Epithelial cell of proximal tubule (primary cell): ENCODE results near the gene PAX3. TPM values are rescaled to one million over a fixed set of nuclear protein-coding genes. Genes with fewer than 3 reads are reported as not detected.

Experiments
- DNase-seq: peaks from one replicate; pipeline ENCODE4 v3.0.0-alpha.2; 2011; ENCODE audit warnings: low read depth
- H3K4me3 ChIP-seq: 2 replicates; pipeline ENCODE4 v1.5.1; 2011; ENCODE audit warnings: low read depth, mild to moderate bottlenecking, low read length
- total RNA-seq: library from RNA; depleted of rRNA; stranded (reverse); fragments of >200 nt; gene quantifications from 2 replicates; pipeline ENCODE4 v1.2.3, GENCODE V29; 2015
- TF ChIP-seq, protein P1 (sequence below): conservative IDR thresholded peaks from 2 replicates; pipeline ENCODE4 v1.5.1; 2012; ENCODE audit warnings: low read depth, mild to moderate bottlenecking, low read length

Gene PAX3
- total RNA-seq, 1 donor from 2014 or later, result not detected

DNA sequence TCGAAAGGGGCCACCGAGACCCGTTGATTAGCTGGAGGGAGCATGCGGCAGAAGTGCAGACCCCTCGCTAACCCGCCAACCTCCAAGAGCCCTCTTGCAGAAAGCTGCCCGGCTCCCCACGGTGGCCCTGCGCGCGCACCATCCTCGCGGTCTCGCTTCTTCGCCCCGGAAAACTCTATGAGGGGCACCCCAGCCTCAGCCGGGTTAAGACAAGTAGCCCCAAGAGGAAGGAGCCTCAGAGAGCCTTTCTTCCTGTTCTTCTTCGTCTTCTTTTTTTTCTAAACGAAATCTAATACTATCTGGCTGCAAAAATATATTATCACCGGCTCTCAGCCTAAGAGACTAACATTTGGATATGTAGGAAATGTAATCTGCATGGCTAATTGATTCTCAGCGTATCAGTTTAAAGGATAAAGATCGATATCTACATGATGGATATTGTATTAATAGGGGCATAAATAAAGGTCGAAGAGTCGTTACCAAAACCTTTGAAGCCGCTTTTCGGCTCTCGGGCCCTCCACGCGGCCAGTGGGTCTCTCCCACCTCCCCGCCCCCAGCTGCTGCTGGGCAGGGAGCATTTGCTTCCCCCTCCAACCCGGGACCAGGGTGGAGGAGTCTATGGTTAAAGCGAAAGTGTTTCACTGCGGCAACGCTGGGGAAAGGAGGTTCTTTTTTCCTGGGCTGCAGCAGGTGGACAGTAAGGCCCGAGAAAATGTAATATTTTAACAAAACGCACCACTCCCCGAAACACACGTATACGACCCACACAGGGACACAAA, 6.1 kb upstream of the PAX3 start:
- peak overlapping the region; percentile 19 for H3K4me3 ChIP-seq
- no peak for DNase-seq
- TF ChIP-seq, protein P1, sequence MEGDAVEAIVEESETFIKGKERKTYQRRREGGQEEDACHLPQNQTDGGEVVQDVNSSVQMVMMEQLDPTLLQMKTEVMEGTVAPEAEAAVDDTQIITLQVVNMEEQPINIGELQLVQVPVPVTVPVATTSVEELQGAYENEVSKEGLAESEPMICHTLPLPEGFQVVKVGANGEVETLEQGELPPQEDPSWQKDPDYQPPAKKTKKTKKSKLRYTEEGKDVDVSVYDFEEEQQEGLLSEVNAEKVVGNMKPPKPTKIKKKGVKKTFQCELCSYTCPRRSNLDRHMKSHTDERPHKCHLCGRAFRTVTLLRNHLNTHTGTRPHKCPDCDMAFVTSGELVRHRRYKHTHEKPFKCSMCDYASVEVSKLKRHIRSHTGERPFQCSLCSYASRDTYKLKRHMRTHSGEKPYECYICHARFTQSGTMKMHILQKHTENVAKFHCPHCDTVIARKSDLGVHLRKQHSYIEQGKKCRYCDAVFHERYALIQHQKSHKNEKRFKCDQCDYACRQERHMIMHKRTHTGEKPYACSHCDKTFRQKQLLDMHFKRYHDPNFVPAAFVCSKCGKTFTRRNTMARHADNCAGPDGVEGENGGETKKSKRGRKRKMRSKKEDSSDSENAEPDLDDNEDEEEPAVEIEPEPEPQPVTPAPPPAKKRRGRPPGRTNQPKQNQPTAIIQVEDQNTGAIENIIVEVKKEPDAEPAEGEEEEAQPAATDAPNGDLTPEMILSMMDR, result no peak

DNA sequence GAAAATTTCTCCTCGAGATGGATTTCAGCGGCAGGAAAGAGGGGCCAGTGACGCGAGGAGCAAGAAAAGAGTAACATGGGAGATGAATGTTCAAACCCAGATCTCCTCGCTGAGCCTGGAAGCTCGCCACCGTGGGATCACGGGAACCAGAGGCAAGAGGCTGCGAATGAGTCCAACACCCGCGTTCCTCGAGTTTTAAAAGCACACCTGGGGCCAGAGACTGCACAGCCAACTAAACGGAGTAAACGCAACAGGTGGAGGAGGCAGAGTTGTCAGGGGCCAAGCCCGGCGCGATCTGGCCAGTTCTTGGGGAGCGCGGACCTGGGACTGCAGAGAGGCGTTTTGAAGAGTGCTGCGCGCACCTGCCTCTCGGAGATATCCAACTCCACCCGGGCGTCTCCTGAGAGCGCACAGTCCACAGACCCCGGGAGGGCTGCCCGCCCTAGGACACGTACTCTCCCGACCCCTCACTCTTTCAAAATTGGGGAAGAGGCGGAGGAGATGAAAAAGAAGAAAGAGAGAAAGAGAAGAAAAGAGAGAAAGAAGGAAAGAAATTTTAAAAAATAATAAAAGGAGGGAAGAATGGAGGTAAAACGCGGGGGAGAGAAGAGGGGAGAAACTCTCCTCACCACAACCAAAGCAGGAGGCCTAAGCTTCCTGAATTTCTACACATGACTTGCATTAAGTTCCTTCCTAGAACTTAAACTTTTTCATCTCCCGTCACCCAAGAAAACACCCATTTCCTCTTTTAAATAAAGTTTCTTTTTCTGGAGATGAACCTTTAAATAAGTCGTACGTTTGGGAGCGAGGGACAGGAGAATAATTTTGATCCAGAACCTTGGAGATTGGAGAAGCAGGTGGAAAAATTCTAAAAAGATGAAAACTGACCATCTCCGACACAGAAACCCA, 5.3 kb upstream of the PAX3 start:
- no peak for DNase-seq
- TF ChIP-seq, protein P1, result no peak
- H3K4me3 ChIP-seq, result no peak overlapping the region

DNA sequence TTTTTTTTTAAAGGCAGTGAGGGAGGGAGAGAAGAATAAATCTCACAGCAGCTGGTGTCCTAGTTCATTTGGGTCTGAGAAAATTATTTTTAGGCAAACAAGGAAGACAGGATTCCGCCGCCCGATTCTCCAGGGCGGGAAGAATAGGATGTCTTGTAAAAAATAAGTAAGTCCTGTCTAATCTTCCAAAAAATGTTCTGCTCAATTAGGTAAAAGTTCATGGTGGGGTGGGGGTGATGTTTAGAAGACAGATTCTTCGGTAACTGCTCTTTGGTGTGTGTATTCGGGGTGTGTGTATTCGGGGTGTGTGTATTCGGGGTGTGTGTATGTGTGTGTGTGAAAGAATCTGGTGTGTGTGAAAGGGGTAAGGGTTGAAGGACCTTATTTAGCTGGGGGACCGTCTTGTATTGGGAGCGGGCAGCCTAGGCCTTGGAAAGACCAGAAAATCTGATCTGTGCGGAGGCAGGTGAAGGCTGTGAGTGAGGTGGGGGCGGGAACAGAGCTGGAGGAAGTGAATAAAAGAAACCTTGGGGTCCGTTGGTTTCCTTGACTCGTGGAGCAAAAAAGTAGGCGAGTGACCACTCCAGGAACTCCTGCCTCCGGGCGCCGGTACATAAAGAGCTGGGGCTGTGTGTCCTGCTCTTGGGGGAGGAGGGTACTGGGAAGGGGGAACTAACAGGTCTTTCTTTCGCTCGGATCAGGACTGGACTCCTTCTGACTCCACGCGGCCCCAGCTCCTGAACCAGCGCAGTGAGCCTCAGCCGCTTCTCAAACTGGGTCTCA, 4.4 kb upstream of the PAX3 start:
- no peak overlapping the region for H3K4me3 ChIP-seq
- TF ChIP-seq, protein P1, result no peak
- no peak for DNase-seq

DNA sequence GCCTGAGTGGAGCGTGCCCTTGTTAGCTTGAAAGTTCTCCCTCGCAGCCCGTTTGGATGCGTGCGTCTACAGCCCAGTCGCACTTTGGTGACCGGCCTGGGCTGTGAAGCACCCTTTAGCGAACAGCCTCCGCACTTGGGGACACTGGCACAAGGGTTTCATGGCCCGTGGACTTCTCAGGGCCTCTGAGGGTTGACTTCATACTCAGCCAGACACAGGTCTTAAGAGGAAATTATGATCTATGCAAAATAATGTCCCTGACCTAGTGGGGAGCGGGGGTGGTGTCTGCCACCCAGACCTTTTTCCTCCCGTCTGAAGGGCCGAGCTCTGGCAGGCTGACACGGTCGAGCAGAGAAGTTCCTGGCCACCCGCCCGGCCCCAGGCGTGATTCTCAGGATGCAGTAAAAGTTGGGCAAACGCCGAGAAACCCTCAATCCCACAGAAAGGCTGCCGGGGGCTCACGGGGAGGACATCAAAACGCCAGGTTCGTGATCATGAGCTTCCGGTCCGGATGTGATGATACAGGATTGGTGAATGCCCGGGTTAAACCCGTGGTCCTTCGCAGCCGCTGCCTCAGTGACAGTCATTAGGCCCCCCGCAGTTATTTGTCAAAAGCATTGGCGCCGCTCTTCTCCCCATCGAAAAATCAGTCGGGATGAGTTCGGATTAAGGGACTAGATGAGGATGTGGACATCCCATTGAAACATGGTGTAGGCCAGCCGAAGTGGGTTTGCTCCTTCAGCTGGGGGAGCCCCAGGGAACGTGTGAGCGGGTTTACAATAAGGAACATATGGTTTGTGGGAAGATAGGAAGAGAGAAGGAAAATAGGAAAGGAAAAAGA, 3.6 kb upstream of the PAX3 start:
- DNase-seq, result no peak
- TF ChIP-seq, protein P1, result no peak
- no peak overlapping the region for H3K4me3 ChIP-seq

GRCh38 chr2:222301796-222302118, 3.0 kb upstream of the PAX3 start:
- no peak overlapping the region for H3K4me3 ChIP-seq
- TF ChIP-seq, protein P1, result no peak
- no peak for DNase-seq
